GM19324 (cell line): Measurements from ENCODE around the gene MN1.

Experiments
- ATAC-seq: cut with Tn5 transposase; IDR thresholded peaks from one replicate; pipeline ENCODE4 v1.9.1; 2021; ENCODE audit warnings: mild to moderate bottlenecking, moderate library complexity; ENCODE audit not compliant: unreplicated experiment, low FRiP score

MN1 gene

GRCh38 chr22:27801616-27802345 is at the start of gene MN1:
MN1 (minus strand) TSS chr22:27801756; CDS start chr22:27800543, 1,213 bp downstream.
- no peak for ATAC-seq

GRCh38 chr22:27850000-27850521 is 48.5 kb upstream of the MN1 start:
- no peak for ATAC-seq

- no peak for ATAC-seq
These were observed 46.4 kb upstream of the MN1 start for GRCh38 chr22:27848005-27848404.

GRCh38 chr22:27846910-27847309 is 45.4 kb upstream of the MN1 start:
- ATAC-seq, result no peak

- ATAC-seq, result no peak
These were observed 44.7 kb upstream of the MN1 start for GRCh38 chr22:27846248-27846757.

GRCh38 chr22:27845644-27846043 is 44.1 kb upstream of the MN1 start:
- no peak for ATAC-seq

GRCh38 chr22:27844656-27845591 is 43.4 kb upstream of the MN1 start:
- no peak for ATAC-seq

- no peak for ATAC-seq
These were observed 42.7 kb upstream of the MN1 start for GRCh38 chr22:27844256-27844655.

- ATAC-seq, result no peak
These were observed 41.9 kb upstream of the MN1 start for GRCh38 chr22:27843441-27843840.

- ATAC-seq, result no peak
These were observed 41.3 kb upstream of the MN1 start for GRCh38 chr22:27842669-27843431.

GRCh38 chr22:27842201-27842600 is 40.6 kb upstream of the MN1 start:
- no peak for ATAC-seq

GRCh38 chr22:27840436-27840835 is 38.9 kb upstream of the MN1 start:
- no peak for ATAC-seq

GRCh38 chr22:27839057-27839660 is 37.6 kb upstream of the MN1 start:
- no peak for ATAC-seq

GRCh38 chr22:27836181-27836580 is 34.6 kb upstream of the MN1 start:
- no peak for ATAC-seq

- no peak for ATAC-seq
These were observed 33.9 kb upstream of the MN1 start for GRCh38 chr22:27835446-27835845.

GRCh38 chr22:27834364-27835185 is 33.0 kb upstream of the MN1 start:
- ATAC-seq, result no peak

GRCh38 chr22:27833803-27834202 is 32.2 kb upstream of the MN1 start:
- no peak for ATAC-seq

GRCh38 chr22:27832606-27833005 is 31.1 kb upstream of the MN1 start:
- ATAC-seq, result no peak

GRCh38 chr22:27829620-27830019 is 28.1 kb upstream of the MN1 start:
- ATAC-seq, result no peak
